Activated CD8-positive, alpha-beta memory T cell treated with anti-CD3 and anti-CD28 coated beads, Interleukin-2, amount 50 U/mL, for 24 hours (primary cell): ENCODE data around the gene SMPD4.
"Not testable (repeated sequence)": the region's sequence is repeated elsewhere in the genome, so short reads cannot be mapped to it uniquely, and the experiment has no call there.

ENCODE experiments used
- DNase-seq: peaks from one replicate; pipeline ENCODE4 v3.0.0-alpha.2; 2020; ENCODE audit errors: extremely low read depth

The SMPD4 gene

DNA sequence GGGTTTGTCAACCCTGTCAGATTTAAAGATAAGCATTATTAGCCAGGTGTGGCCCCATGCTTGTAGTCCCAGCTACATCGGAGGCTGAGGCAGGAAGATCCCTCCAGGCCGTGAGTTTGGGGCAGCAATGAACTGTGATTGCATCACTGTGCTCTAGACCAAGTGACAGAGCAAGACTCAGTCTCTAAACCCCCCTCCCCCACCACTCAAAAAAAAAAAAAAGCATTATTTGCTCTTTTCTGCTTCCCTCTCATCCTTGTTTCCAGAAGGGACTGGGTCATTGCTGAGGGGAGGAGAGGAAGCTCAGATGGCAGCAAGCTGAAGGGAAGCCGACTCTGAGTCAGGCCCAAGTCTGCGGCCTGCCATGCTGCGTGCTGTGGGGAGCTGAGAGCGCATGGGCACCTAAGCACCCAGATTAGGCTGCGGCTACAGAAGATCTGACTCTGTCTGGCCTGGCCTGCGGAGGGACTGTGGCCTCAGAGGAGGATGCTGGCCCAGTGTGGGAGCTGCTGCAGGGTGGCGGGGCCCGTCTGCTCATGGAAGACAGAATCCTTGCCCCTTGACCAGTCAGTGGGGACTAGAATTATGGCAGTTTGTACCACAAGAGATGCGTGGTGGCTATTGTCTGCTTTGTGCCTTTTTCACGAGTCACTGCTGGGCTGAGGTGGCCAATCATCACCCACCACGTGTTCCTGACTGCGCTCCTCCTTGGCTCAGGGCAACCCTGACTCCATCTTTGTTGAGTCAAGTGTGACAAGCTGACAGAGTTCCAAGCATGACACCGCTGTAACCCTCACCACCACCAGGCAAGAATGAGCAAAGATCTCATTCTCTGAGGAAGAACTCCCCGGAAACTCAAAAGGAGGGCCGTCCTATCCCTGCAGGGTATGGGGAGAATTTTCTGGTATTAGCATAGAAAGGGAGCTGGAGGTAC is 6.7 kb upstream of the SMPD4 start:
- not testable (repeated sequence) for DNase-seq

DNA sequence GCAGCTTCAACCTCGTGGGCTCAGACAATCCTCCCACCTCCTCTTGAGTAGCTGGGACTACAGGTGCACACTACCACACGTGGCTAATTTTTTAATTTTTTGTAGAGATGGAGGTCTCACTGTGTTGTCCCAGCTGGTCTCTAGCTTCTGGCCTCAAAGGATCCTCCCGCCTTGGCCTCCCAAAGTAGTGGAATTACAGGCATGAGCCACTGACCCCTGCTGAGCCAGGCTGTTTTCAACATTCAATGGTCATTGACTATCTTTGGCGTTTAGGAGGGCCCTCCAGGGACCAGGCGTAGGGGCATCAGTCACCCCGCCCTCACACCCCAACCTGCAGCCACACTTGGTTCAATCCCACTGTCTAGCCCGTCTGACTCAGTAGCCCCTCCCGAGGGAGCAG is 5.9 kb upstream of the SMPD4 start:
- no peak for DNase-seq

DNA sequence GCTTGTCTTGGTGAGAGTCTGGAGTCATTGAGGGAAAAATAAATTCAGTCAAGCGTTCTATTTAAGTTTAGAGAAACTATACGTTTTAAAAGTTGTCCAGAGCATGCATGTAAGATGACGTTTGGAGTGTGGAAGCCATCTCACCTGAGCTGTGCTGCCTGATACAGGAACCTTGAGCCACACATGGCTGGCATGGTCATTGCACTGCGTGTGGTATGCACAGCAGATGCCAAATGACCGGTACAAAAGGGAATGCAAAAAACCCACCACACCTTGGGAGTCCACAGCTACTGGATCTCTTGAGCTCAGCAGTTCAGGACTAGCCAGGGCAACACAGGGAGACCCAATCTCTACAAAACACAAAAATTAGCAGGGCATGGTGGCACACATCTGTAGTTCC is 5.0 kb upstream of the SMPD4 start:
- DNase-seq, result no peak

- no peak for DNase-seq
Measured at GRCh38 chr2:130185896-130186295, 4.5 kb upstream of the SMPD4 start.

GRCh38 chr2:130185436-130185835 is 4.0 kb upstream of the SMPD4 start:
- no peak for DNase-seq

GRCh38 chr2:130183512-130184373 is 2.3 kb upstream of the SMPD4 start:
- no peak for DNase-seq

DNA sequence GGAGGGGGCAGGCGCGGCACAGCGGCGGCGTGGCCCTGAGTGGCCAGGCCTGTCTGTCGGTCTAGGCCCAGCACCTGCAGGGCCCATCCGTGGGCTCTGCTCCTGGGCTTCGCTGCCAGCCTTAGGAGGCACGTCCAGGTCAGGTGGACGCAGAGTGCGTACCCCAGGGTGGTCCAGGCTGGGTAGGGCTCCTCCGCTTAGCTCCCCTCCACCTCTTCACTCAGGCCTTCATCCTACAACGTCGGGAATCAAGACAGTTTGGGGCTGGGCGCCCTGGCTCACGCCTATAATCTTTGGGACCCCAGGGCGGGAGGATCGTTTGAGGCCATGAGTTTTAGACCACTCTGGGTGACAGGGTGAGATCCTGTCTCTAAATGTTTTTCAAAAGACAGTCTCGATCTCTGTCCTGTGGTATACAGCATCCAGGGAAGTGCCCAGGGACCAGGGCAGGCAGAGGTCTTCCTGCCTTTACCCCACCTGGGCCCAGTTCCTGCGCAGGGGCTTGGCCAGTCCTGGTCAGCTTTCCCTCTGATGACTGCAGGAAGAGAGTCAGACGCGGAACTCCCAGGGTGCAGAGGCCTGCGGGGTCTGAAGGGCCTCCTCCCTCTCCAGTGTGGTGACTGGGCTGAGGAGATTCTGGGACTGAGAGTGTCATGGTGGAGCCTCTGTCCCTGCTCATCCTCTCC is 1.6 kb upstream of the SMPD4 start:
- not testable (repeated sequence) for DNase-seq

- DNase-seq, result peak; percentile 80
Measured at GRCh38 chr2:130181880-130182682, 679 bp upstream of the SMPD4 start, which contains the start of gene MZT2B. MZT2B (plus strand) TSS chr2:130182262; CDS start chr2:130182283, 21 bp downstream.

DNA sequence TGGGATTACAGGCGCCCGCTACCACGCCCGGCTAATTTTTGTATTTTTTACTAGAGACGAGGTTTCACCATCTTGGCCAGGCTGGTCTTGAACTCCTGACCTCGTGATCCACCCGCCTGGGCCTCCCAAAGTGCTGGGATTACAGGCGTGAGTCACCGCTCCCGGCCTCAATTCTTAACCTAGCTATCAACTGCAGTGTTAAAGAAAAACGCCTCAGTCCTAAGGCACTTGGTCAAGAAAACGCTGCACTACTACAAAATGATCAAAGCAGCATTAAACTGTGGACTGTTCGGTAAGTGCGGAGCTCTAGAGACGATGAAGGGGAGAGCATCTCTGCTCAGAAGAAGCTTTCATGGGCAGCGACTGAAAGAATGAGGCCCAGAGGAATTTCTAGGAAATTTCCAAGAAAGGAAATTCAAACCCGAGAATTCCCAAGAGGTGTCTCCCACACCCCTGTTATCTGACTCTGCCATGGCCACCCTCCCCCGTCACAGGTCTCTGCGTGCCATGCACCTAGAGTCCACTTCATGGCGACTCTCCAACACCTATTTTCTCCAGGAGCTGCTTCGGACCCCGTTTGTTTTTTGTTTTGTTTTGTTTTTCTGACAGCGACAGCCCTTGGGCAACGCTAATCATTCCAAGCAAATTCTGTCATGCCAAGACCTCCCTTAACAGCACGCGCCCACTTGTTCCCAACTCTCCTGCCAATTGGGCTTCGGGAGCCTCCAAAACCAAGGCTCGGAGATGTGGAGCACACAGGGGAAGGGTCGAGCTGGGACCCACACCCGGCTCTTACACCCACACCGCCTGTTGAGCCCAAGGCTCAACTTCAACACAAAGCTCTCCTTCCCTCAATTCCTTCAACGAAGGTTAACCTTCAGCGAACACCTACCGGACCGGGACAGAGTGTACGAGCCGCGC is 738 bp downstream of the SMPD4 start:
- not testable (repeated sequence) for DNase-seq

- not testable (repeated sequence) for DNase-seq
Measured at GRCh38 chr2:130174866-130175265, 6.5 kb downstream of the SMPD4 start.

GRCh38 chr2:130169896-130170295 is 11.5 kb downstream of the SMPD4 start:
- no peak for DNase-seq

GRCh38 chr2:130169163-130169562 is 12.2 kb downstream of the SMPD4 start:
- DNase-seq, result not testable (repeated sequence)

GRCh38 chr2:130166611-130167010 is 14.8 kb downstream of the SMPD4 start:
- not testable (repeated sequence) for DNase-seq

DNA sequence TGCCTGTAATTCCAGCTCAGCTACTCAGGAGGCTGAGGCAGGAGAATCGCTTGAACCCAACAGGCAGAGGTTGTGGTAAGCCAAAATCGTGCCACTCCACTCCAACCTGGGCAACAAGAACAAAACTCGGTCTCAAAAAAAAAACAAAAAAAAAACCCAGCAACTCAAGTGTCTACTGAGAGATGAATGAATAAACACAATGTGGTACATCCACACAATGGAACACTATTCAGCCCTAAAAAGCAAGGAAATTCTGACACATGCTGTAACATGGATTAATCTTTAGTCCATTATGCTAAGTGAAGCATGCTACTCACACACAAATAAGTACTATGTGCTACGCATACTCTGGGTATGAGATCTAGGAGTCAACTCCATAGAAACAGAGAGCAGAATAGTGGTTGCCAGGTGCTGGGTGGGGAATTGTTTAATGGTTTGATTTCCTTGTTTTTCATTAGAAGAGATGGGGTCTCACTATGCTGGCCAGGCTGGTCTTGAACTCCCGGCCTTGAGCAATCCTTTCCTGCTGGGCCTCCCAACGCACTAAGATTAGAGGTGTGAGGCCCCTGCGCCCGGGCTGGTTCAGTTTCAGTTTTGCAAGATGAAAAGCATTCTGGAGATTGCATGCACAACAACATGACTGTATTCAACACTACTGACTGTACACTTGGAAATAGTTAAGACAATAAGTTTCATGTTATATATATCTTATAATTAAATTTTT is 15.9 kb downstream of the SMPD4 start:
- DNase-seq, result no peak

GRCh38 chr2:130162968-130163367 is 18.4 kb downstream of the SMPD4 start:
- DNase-seq, result no peak

- DNase-seq, result not testable (repeated sequence)
Measured at GRCh38 chr2:130162486-130162885, 18.9 kb downstream of the SMPD4 start.

DNA sequence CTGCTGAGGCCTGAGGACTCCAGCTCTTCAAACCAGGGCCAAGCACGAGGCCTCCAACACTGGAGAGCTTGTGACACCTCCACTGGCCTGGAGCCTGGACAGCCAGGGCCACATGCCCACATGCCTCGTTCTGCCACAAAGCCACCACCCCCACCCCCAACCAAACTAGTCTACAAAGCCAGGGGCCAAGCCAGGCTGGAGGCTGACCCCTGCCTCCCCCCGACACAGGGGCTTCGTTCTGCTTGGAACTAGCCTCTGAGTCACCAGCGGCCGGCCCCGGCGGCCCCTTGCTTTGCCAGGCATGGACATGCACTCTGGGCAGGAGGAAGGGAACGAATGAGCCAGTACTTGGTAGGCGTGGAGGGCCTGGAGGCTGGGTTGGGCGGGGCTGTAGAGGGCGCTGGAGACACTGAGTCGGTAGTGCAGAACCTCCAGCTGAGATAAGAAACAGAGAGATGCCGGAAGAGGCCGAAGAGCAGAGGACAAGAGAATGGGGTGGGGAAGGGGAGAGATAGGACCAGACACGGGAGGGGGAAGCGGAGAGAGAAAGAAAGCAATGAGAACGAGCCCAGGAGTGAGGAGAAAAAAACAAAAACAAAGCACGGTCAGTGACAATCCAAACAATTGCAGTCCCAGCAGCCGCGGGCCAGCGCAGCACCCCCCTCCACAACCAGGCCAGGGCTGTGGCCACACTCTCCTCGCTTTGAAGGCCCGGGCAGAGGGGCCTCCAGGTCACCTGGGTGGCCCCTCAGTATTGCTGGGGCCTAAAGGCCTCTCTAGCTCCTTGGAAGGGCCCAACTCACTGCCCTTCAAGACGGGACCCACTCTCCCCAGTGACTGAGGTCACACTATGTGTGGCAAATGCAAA is 20.3 kb downstream of the SMPD4 start:
- not testable (repeated sequence) for DNase-seq

DNA sequence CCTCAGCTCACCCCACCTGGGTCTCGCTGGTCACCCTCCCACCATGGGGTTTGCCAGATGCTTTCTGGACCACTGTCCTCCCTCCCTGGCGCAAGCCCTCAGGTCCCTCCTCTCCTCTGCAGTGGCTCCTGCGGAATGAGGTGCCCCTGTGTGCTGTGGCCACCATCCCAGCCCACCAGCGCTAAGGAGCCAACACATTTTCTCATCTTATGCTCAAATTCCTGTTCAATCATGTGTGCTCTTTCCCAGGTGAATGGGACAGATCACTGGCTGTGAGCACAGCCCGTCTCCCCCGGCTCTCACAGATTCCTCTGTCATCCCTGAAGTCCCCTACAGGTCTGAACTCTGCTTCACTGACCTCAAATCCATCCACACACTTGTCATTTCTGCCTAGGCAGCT is 21.3 kb downstream of the SMPD4 start:
- DNase-seq, result no peak
